HG03095 (cell line): ENCODE data around the gene RETREG2.

Experiments
- ATAC-seq: cut with Tn5 transposase; IDR thresholded peaks from one replicate; pipeline ENCODE4 v1.9.1; 2021; ENCODE audit warnings: moderate library complexity; ENCODE audit not compliant: unreplicated experiment

The RETREG2 gene

GRCh38 chr2:219213486-219214071, 35.5 kb downstream of the RETREG2 start:
- no peak for ATAC-seq

GRCh38 chr2:219214141-219214540, 36.1 kb downstream of the RETREG2 start:
- ATAC-seq = no peak

- ATAC-seq = no peak
Observed at GRCh38 chr2:219214786-219215185, 36.7 kb downstream of the RETREG2 start.

- ATAC-seq = no peak
Observed at GRCh38 chr2:219215871-219216534, 37.9 kb downstream of the RETREG2 start.

- no peak for ATAC-seq
Observed at GRCh38 chr2:219216535-219216915, 38.5 kb downstream of the RETREG2 start.

GRCh38 chr2:219218217-219218731, 40.2 kb downstream of the RETREG2 start:
- peak; percentile 22 for ATAC-seq

GRCh38 chr2:219218732-219219701, 40.9 kb downstream of the RETREG2 start, which contains the start of gene ABCB6:
ABCB6 (minus strand) TSS chr2:219218958; CDS start chr2:219218673, 285 bp downstream.
- ATAC-seq = peak; percentile 77

GRCh38 chr2:219219784-219220532, 41.9 kb downstream of the RETREG2 start:
- ATAC-seq = no peak

- no peak for ATAC-seq
Observed at GRCh38 chr2:219220652-219221402, 42.8 kb downstream of the RETREG2 start.

GRCh38 chr2:219221957-219222518, 44.0 kb downstream of the RETREG2 start:
- ATAC-seq = no peak

GRCh38 chr2:219223831-219224610, 45.9 kb downstream of the RETREG2 start:
- ATAC-seq = no peak

- ATAC-seq = no peak
Observed at GRCh38 chr2:219225350-219225749, 47.3 kb downstream of the RETREG2 start.

- no peak for ATAC-seq
Observed at GRCh38 chr2:219228041-219228910, 50.2 kb downstream of the RETREG2 start.

GRCh38 chr2:219228911-219229304, 50.8 kb downstream of the RETREG2 start:
- ATAC-seq = peak; percentile 18

GRCh38 chr2:219229305-219230058, 51.4 kb downstream of the RETREG2 start, which contains the start of the genes ANKZF1 and ATG9A:
ANKZF1 (plus strand) TSS chr2:219229806; CDS start chr2:219230258, 452 bp downstream.
ATG9A (minus strand) TSS chr2:219229636; CDS start chr2:219228024, 1,612 bp downstream.
- ATAC-seq = peak; percentile 94

- no peak for ATAC-seq
Observed at GRCh38 chr2:219230059-219230540, 52.0 kb downstream of the RETREG2 start.

GRCh38 chr2:219234331-219234730, 56.3 kb downstream of the RETREG2 start:
- ATAC-seq = no peak
